Hepatocyte (in vitro differentiated cells): ENCODE results near the gene FBLN1.

Source experiments
- CTCF ChIP-seq: fragments of 200-600 bp; sonication (generic); IDR thresholded peaks from 2 replicates; pipeline ENCODE4 v1.5.1; 2016; ENCODE audit warnings: antibody characterized with exemption, mild to moderate bottlenecking; ENCODE audit not compliant: poor library complexity
- EZH2 ChIP-seq: fragments of 200-600 bp; sonication (generic); IDR thresholded peaks from 2 replicates; pipeline ENCODE4 v1.6.1; 2016; ENCODE audit warnings: antibody characterized with exemption, mild to moderate bottlenecking, borderline replicate concordance

- TF ChIP-seq CTCF (no peak), EZH2 (no peak)
These were observed 74.2 kb downstream of the FBLN1 start for GRCh38 chr22:45576730-45577464.
